SK-N-SH (cell line): Measurements from ENCODE around the gene ZGLP1. TPM values are rescaled to one million over a fixed set of nuclear protein-coding genes. Genes with fewer than 3 reads are reported as not detected.

ENCODE experiments used
- CTCF ChIA-PET: fragments of 300-600, 350-600 bp; formaldehyde crosslinking; extraction: SDS; loops from one replicate; lab custom pipeline; 2021; lab: Yijun Ruan, JAX
- POLR2A ChIA-PET: fragments of 350-600 bp; sonication (Branson Sonifier 250); formaldehyde crosslinking; extraction: SDS; loops from one replicate; lab custom pipeline; 2020; ENCODE audit warnings: antibody characterized with exemption, inconsistent platforms; lab: Yijun Ruan, JAX
- DNase-seq: peaks from one replicate; pipeline ENCODE4 v3.0.0; 2012
- H2AFZ ChIP-seq: fragments of 200-600 bp; sonication (generic); 2 replicates; pipeline ENCODE4 v1.8.1; 2016; ENCODE audit warnings: antibody characterized with exemption, mild to moderate bottlenecking, low read depth
- H3F3A ChIP-seq: fragments of 200-600 bp; sonication (generic); replicated peaks from 2 replicates; pipeline ENCODE3; 2016; ENCODE audit warnings: antibody characterized with exemption, mild to moderate bottlenecking; ENCODE audit not compliant: insufficient read depth
- H3K27ac ChIP-seq, 2 experiments: fragments of 200-500 bp in 1 of 2; fragments of 200-600 bp in 1 of 2; sonication (Bioruptor generic) in 1 of 2; sonication (generic), shearing (Covaris generic) in 1 of 2; 2 replicates each; pipeline versions ENCODE4 v1.5.1 to v1.6.1; 2014 to 2016; ENCODE audit warnings: low read depth in 2 of 2, inconsistent platforms in 1 of 2, low read length in 1 of 2, mild to moderate bottlenecking in 1 of 2, mixed read lengths in 1 of 2
- H3K27me3 ChIP-seq: fragments of 200-600 bp; sonication (generic), shearing (Covaris generic); 2 replicates; pipeline ENCODE4 v1.6.1; 2016; ENCODE audit warnings: mixed run types; ENCODE audit not compliant: insufficient read depth
- H3K36me3 ChIP-seq, 2 experiments: fragments of 200-500 bp in 1 of 2; fragments of 200-600 bp in 1 of 2; sonication (Bioruptor generic) in 1 of 2; sonication (generic) in 1 of 2; replicated peaks in 1 of 2; 2 replicates each; pipeline versions ENCODE3 to v1.5.1; 2014 to 2016; ENCODE audit warnings: low read length in 1 of 2, mild to moderate bottlenecking in 1 of 2; ENCODE audit not compliant: insufficient read depth in 2 of 2, control insufficient read depth in 1 of 2
- H3K4me1 ChIP-seq, 2 experiments: fragments of 200-500 bp in 1 of 2; fragments of 200-600 bp in 1 of 2; sonication (Bioruptor generic) in 1 of 2; sonication (generic), shearing (Covaris generic) in 1 of 2; 2 replicates each; pipeline versions ENCODE4 v1.5.1 to v1.6.1; 2014 to 2016; ENCODE audit warnings: low read depth in 1 of 2, low read length in 1 of 2, mixed run types in 1 of 2; ENCODE audit not compliant: insufficient read depth in 2 of 2, control insufficient read depth in 1 of 2
- H3K4me2 ChIP-seq: fragments of 200-600 bp; sonication (generic), shearing (Covaris generic); 2 replicates; pipeline ENCODE4 v1.6.1; 2017; ENCODE audit warnings: mixed run types
- H3K4me3 ChIP-seq, 2 experiments: fragments of 200-500 bp in 1 of 2; fragments of 200-600 bp in 1 of 2; sonication (Bioruptor generic) in 1 of 2; sonication (generic), shearing (Covaris generic) in 1 of 2; 2 replicates each; pipeline versions ENCODE4 v1.5.1 to v1.8.1; 2014 to 2016; ENCODE audit warnings: low read depth in 2 of 2, inconsistent platforms in 1 of 2, low read length in 1 of 2, mild to moderate bottlenecking in 1 of 2, mixed read lengths in 1 of 2, moderate library complexity in 1 of 2
- H3K79me2 ChIP-seq: fragments of 200-600 bp; sonication (generic); 2 replicates; pipeline ENCODE4 v1.8.1; 2017; ENCODE audit warnings: mild to moderate bottlenecking; ENCODE audit not compliant: insufficient read depth
- H3K9ac ChIP-seq: fragments of 200-600 bp; sonication (generic); 2 replicates; pipeline ENCODE4 v1.6.1; 2017; ENCODE audit warnings: mixed run types
- H3K9me2 ChIP-seq: fragments of 200-600 bp; sonication (generic); 2 replicates; pipeline ENCODE4 v1.6.1; 2017; ENCODE audit warnings: mixed run types
- H3K9me3 ChIP-seq: fragments of 200-600 bp; sonication (generic); 2 replicates; pipeline ENCODE4 v1.6.1; 2017; ENCODE audit warnings: mixed run types, mild to moderate bottlenecking, moderate library complexity
- H4K20me1 ChIP-seq: fragments of 200-600 bp; sonication (generic); 2 replicates; pipeline ENCODE4 v1.6.1; 2017; ENCODE audit warnings: mild to moderate bottlenecking, mixed run types; ENCODE audit not compliant: insufficient read depth
- CTCF ChIP-seq: fragments of 200-600 bp; sonication (generic); IDR thresholded peaks from 2 replicates; pipeline ENCODE4 v1.6.1; 2017; ENCODE audit warnings: antibody characterized with exemption, mild to moderate bottlenecking, moderate library complexity
- EP300 ChIP-seq, 2 experiments: IDR thresholded peaks; 2 replicates each; pipeline versions ENCODE4 v1.4.0 to v1.6.1; 2012; ENCODE audit warnings: borderline replicate concordance in 1 of 2, low read depth in 1 of 2, low read length in 1 of 2
- EZH2phosphoT487 ChIP-seq: fragments of 200-600 bp; sonication (generic); IDR thresholded peaks from 2 replicates; pipeline ENCODE4 v1.6.1; 2017; ENCODE audit warnings: low read depth, mixed run types, mild to moderate bottlenecking, antibody characterized with exemption, moderate library complexity, borderline replicate concordance
- NRF1 ChIP-seq: IDR thresholded peaks from 2 replicates; pipeline ENCODE4 v1.6.1; 2012; ENCODE audit warnings: low read depth, mild to moderate bottlenecking, low read length
- PBX3 ChIP-seq: IDR thresholded peaks from 2 replicates; pipeline ENCODE4; 2012
- POLR2AphosphoS5 ChIP-seq: IDR thresholded peaks from 2 replicates; pipeline ENCODE4 v1.6.1; 2012; ENCODE audit warnings: low read depth, low read length
- RAD21 ChIP-seq: IDR thresholded peaks from 2 replicates; pipeline ENCODE4 v1.6.1; 2012; ENCODE audit warnings: mild to moderate bottlenecking, low read length
- RCOR1 ChIP-seq: fragments of 150-350 bp; IDR thresholded peaks from 2 replicates; pipeline ENCODE4 v1.6.1; 2017; ENCODE audit warnings: antibody characterized with exemption, low read length
- REST ChIP-seq: IDR thresholded peaks from 2 replicates; pipeline ENCODE4 v1.6.1; 2012; ENCODE audit warnings: mild to moderate bottlenecking, low read depth, low read length, moderate library complexity
- WGBS: methylation state at CpG from one replicate; pipeline ENCODE4 v1.1.6; 2017; ENCODE audit warnings: low lambda C conversion rate; 5-methylcytosine and 5-hydroxymethylcytosine counted together
- polyA plus RNA-seq, 3 experiments: library from polyadenylated mRNA; depleted of rRNA; stranded (reverse); fragments of >200 nt; gene quantifications; 2 replicates each; pipeline ENCODE4 v1.2.3, GENCODE V29; 2012

The ZGLP1 gene
- polyA plus RNA-seq, 1 of the 3 experiments (the other 2 are of a cell fraction), result 1.8 TPM

DNA sequence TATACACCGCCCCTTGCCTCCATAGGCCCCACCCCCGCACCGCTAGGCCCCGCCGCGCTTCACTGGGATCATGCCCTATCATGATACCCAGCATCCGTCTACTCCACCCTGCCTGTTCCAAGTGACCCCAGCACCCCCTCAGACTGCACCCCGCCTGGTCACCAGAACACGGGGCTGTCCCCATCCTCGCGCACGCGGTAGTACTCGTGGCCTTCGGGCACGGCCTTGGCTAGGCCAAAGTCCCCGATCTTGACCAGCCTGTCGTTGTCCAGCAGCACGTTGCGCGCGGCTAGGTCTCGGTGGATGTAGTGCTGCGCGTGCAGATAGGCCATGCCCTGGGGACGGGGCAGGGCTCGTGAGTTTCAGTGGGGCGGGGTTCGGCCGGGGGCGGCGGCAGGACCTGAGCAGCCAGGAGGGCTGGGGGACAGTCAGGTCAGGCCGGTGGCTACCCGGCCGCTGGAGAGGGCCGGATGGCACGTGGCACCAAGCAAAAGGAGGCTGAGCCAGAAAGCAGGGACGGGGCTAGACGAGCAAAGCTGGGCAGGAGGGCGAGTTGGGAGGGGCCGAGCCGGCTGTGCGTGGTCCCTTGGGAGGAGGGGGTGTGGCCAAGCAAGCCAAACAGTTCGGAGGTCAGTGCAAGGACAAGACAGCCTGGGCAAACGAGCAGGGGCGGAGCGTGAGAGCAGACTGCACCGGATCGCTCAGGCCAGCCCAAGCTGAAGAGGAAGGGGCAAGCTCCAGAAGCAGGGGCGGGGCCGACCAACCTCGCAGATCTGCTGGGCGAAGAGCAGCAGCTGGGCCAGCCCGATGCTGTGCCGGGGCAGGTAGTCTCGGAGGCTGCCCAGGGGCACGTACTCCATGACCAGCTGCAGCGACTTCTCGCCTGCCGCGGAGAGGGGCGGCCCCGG, 43.4 kb upstream of the ZGLP1 start:
- no peak overlapping the region for H3K4me3 ChIP-seq
- no peak overlapping the region for H3K27ac ChIP-seq
- no peak overlapping the region for H2AFZ ChIP-seq
- H3K9ac ChIP-seq, result no peak overlapping the region
- H3K4me1 ChIP-seq, result no peaks in the 10 kb centered on the region
- no peak for DNase-seq
- H3F3A ChIP-seq, result no peaks in the 10 kb centered on the region
- TF ChIP-seq POLR2AphosphoS5 (no peak), PBX3 (no peak), EZH2phosphoT487 (no peak), RAD21 (no peak), NRF1 (no peak), CTCF (no peak), REST (no peak), EP300 (IDR thresholded peaks at IDR 0.05; ENCODE audit: borderline replicate concordance in 1 of 2, low read depth in 1 of 2, low read length in 1 of 2) (no peak), RCOR1 (no peak)
- H3K79me2 ChIP-seq, result no peaks in the 10 kb centered on the region
- no peaks in the 10 kb centered on the region for H3K27me3 ChIP-seq
- no peaks in the 10 kb centered on the region for H4K20me1 ChIP-seq
- CTCF ChIA-PET, result interaction anchor here (0.5 kb wide), 1 partner anchor 12 kb away, joined by 3 read pairs; no protein-coding TSS in a partner anchor
- no peaks in the 10 kb centered on the region for H3K9me2 ChIP-seq
- peaks cover 8 to 10% of the 10 kb centered on the region in 2 experiments for H3K36me3 ChIP-seq
- POLR2A ChIA-PET, result no interaction called here
- WGBS, result 96% methylated on average over 53 of the region's 63 CpGs
- H3K4me2 ChIP-seq, result no peak overlapping the region
- H3K9me3 ChIP-seq, result no peaks in the 10 kb centered on the region
